ENCODE results near the gene GFER. TPM values are rescaled to one million over a fixed set of nuclear protein-coding genes. Genes with fewer than 3 reads are reported as not detected.
A peak's percentile ranks its signal among the peaks of the same experiment; 100 is the strongest.

The GFER gene
- total and polyA plus RNA-seq, 9 of the 15 experiments (the other 6 are each of a cell fraction or from before 2014, with no cell fraction given), result 4.3 to 53.7 (median 19.8) TPM

- TF ChIP-seq ZBTB40 (IDR thresholded peaks at IDR 0.05) (peak; percentile 31; the same call in 1 of the 2 replicates), ZBTB40 (CRISPR knock-in tag; IDR thresholded peaks at IDR 0.05) (no peak), ZNF146 (CRISPR knock-in tag; IDR thresholded peaks at IDR 0.05; ENCODE audit: unreplicated experiment) (no peak), STAG1 (CRISPR knock-in tag; IDR thresholded peaks at IDR 0.05; ENCODE audit: borderline replicate concordance) (no peak), ZNF184 (CRISPR knock-in tag; IDR thresholded peaks at IDR 0.05) (no peak), ZNF696 (CRISPR knock-in tag; conservative IDR thresholded peaks at IDR 0.05) (no peak), SAP30 (IDR thresholded peaks at IDR 0.05; ENCODE audit: borderline replicate concordance, insufficient read depth, low read depth, low read length, poor library complexity, severe bottlenecking) (peak; percentile 69), ZMIZ1 (IDR thresholded peaks at IDR 0.05; ENCODE audit: low read depth in 2 of 2, low read length in 2 of 2) (peak in 1 of 2 experiments; percentile 27; a peak in 1 of 4 replicates)
- TF ChIP-seq, protein P1, sequence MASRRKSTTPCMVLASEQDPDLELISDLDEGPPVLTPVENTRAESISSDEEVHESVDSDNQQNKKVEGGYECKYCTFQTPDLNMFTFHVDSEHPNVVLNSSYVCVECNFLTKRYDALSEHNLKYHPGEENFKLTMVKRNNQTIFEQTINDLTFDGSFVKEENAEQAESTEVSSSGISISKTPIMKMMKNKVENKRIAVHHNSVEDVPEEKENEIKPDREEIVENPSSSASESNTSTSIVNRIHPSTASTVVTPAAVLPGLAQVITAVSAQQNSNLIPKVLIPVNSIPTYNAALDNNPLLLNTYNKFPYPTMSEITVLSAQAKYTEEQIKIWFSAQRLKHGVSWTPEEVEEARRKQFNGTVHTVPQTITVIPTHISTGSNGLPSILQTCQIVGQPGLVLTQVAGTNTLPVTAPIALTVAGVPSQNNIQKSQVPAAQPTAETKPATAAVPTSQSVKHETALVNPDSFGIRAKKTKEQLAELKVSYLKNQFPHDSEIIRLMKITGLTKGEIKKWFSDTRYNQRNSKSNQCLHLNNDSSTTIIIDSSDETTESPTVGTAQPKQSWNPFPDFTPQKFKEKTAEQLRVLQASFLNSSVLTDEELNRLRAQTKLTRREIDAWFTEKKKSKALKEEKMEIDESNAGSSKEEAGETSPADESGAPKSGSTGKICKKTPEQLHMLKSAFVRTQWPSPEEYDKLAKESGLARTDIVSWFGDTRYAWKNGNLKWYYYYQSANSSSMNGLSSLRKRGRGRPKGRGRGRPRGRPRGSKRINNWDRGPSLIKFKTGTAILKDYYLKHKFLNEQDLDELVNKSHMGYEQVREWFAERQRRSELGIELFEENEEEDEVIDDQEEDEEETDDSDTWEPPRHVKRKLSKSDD (conservative IDR thresholded peaks at IDR 0.05; ENCODE audit: low read length), result no peak
These were observed at the start of gene GFER (continued) for GRCh38 chr16:1983544-1984346.
